OCI-LY3 (cell line): Measurements from ENCODE around the gene PAN3.
"Not testable (repeated sequence)": the region's sequence is repeated elsewhere in the genome, so short reads cannot be mapped to it uniquely, and the experiment has no call there.

Source experiments
- H2AFZ ChIP-seq: fragments of 200-600, 300-600 bp; shearing (Covaris generic); 2 replicates; pipeline ENCODE4 v1.6.0; 2014; ENCODE audit warnings: antibody characterized with exemption, low read depth, low read length
- H3K27ac ChIP-seq: fragments of 200-600, 300-600 bp; sonication (generic); 2 replicates; pipeline ENCODE4 v1.5.1; 2014; ENCODE audit warnings: mild to moderate bottlenecking, low read length, moderate library complexity, mixed read lengths
- H3K27me3 ChIP-seq: fragments of 200-600, 300-600 bp; sonication (generic); 2 replicates; pipeline ENCODE4 v1.6.1; 2014; ENCODE audit warnings: low read depth, low read length, mixed read lengths
- H3K36me3 ChIP-seq: fragments of 200-600, 300-600 bp; sonication (generic); replicated peaks from 2 replicates; pipeline ENCODE3; 2014; ENCODE audit warnings: low read depth, low read length, mixed read lengths
- H3K4me1 ChIP-seq: fragments of 300-600, 200-600 bp; sonication (generic); 2 replicates; pipeline ENCODE4 v1.6.1; 2014; ENCODE audit warnings: low read length, mixed read lengths
- H3K4me2 ChIP-seq: fragments of 200-600, 300-600 bp; sonication (generic); 2 replicates; pipeline ENCODE4 v1.6.1; 2014; ENCODE audit warnings: low read length, mixed read lengths
- H3K4me3 ChIP-seq: fragments of 300-600, 200-600 bp; sonication (generic); 2 replicates; pipeline ENCODE4 v1.5.1; 2014; ENCODE audit warnings: antibody characterized with exemption, mild to moderate bottlenecking, low read length, moderate library complexity
- H3K79me2 ChIP-seq: fragments of 300-600, 200-600 bp; shearing (Covaris generic); 2 replicates; pipeline ENCODE4 v1.6.1; 2014; ENCODE audit warnings: mild to moderate bottlenecking, low read length, mixed read lengths
- H3K9ac ChIP-seq: fragments of 300-600, 200-600 bp; shearing (Covaris generic); 2 replicates; pipeline ENCODE4 v1.6.0; 2014; ENCODE audit warnings: mild to moderate bottlenecking, low read length, moderate library complexity
- H3K9me3 ChIP-seq: fragments of 200-600, 300-600 bp; shearing (Covaris generic); 2 replicates; pipeline ENCODE4 v1.6.1; 2014; ENCODE audit warnings: low read length, mixed read lengths; ENCODE audit not compliant: insufficient read depth
- H4K20me1 ChIP-seq: fragments of 200-600, 300-600 bp; sonication (generic); 2 replicates; pipeline ENCODE4 v1.6.1; 2016; ENCODE audit warnings: low read length, mixed read lengths; ENCODE audit not compliant: insufficient read depth
- CTCF ChIP-seq: fragments of 200-600, 300-600 bp; sonication (generic); IDR thresholded peaks from 2 replicates; pipeline ENCODE4 v1.5.1; 2014; ENCODE audit warnings: antibody characterized with exemption, low read length, low read depth
- EZH2phosphoT487 ChIP-seq: fragments of 200-600 bp; shearing (Covaris generic); IDR thresholded peaks from 2 replicates; pipeline ENCODE4 v1.6.1; 2018; ENCODE audit warnings: antibody characterized with exemption, mixed run types, low read depth

PAN3 gene

GRCh38 chr13:28138756-28139470, 568 bp downstream of the PAN3 start:
- peaks cover 72% of the 10 kb centered on the region for H3K79me2 ChIP-seq

GRCh38 chr13:28140433-28141125, 2.2 kb downstream of the PAN3 start:
- Histone ChIP-seq H3K36me3 (peaks cover 4% of the 10 kb centered on the region), H3K27ac (no peak overlapping the region), H2AFZ (no peak overlapping the region), H3K9ac (no peak overlapping the region), H3K4me2 (peak overlapping the region; percentile 89), H3K79me2 (peaks cover 89% of the 10 kb centered on the region), H3K9me3 (no peaks in the 10 kb centered on the region), H3K4me3 (peak overlapping the region; percentile 86), H3K27me3 (no peaks in the 10 kb centered on the region), H4K20me1 (peaks cover 55% of the 10 kb centered on the region), H3K4me1 (peaks cover 15% of the 10 kb centered on the region)
- TF ChIP-seq EZH2phosphoT487, result no peak
- no peak for TF ChIP-seq CTCF

More at GRCh38 chr13:28138756-28139470, 568 bp downstream of the PAN3 start:
- Histone ChIP-seq H3K4me1 (peaks cover 15% of the 10 kb centered on the region), H3K27me3 (no peaks in the 10 kb centered on the region), H3K4me3 (peak overlapping the region; percentile 86), H4K20me1 (peaks cover 41% of the 10 kb centered on the region), H3K36me3 (no peaks in the 10 kb centered on the region), H3K27ac (peak overlapping the region; percentile 88), H3K9me3 (no peaks in the 10 kb centered on the region), H3K9ac (peak overlapping the region; percentile 89), H2AFZ (peak overlapping the region; percentile 37), H3K4me2 (peak overlapping the region; percentile 89)
- TF ChIP-seq CTCF, result no peak
- TF ChIP-seq EZH2phosphoT487, result no peak

GRCh38 chr13:28141542-28141941, 3.2 kb downstream of the PAN3 start:
- H2AFZ ChIP-seq, H3K4me2 ChIP-seq, H3K27ac ChIP-seq, H3K9me3 ChIP-seq, H3K27me3 ChIP-seq, H3K36me3 ChIP-seq, H3K9ac ChIP-seq, H3K4me3 ChIP-seq: not testable (repeated sequence)
- peaks cover 94% of the 10 kb centered on the region for H3K79me2 ChIP-seq
- peaks cover 62% of the 10 kb centered on the region for H4K20me1 ChIP-seq
- peaks cover 15% of the 10 kb centered on the region for H3K4me1 ChIP-seq

- Histone ChIP-seq H3K36me3 (peaks cover 17% of the 10 kb centered on the region), H2AFZ (no peak overlapping the region), H3K4me1 (peaks cover 6% of the 10 kb centered on the region), H3K4me3 (no peak overlapping the region), H3K4me2 (no peak overlapping the region), H4K20me1 (peaks cover 88% of the 10 kb centered on the region), H3K9me3 (no peaks in the 10 kb centered on the region), H3K27me3 (no peaks in the 10 kb centered on the region), H3K27ac (no peak overlapping the region), H3K9ac (no peak overlapping the region), H3K79me2 (peaks cover 100% of the 10 kb centered on the region)
- TF ChIP-seq EZH2phosphoT487 (no peak), CTCF (no peak)
These were observed 6.7 kb downstream of the PAN3 start for GRCh38 chr13:28145049-28145448.
